Measurements from ENCODE around the gene SH3BP2. TPM values are rescaled to one million over a fixed set of nuclear protein-coding genes. Genes with fewer than 3 reads are reported as not detected.

SH3BP2 gene
- polyA plus RNA-seq, 1 of the 3 experiments (the other 2 are of a cell fraction): 25.2 TPM

- TF ChIP-seq REST (IDR thresholded peaks at IDR 0.05; ENCODE audit: low read depth, low read length): no peak
- TF ChIP-seq TEAD4 (IDR thresholded peaks at IDR 0.05; ENCODE audit: borderline replicate concordance, insufficient read depth): no peak
- TF ChIP-seq MEF2A (IDR thresholded peaks at IDR 0.05; ENCODE audit: borderline replicate concordance, low read depth): no peak
- no peak for TF ChIP-seq GATA2 (CRISPR knock-in tag; IDR thresholded peaks at IDR 0.05)
- no peak for TF ChIP-seq CHD2 (IDR thresholded peaks at IDR 0.05; ENCODE audit: low read length, partially characterized antibody)
Observed at GRCh38 chr4:2868877-2869487, 76.1 kb downstream of the SH3BP2 start (continued).

- 86% methylated on average over 6 of the region's 6 CpGs for WGBS (ENCODE audit: low lambda C conversion rate)
- H3F3A ChIP-seq (replicated peaks; ENCODE audit: insufficient read depth): no peaks in the 10 kb centered on the region
- TF ChIP-seq YY1 (IDR thresholded peaks at IDR 0.05; ENCODE audit: low read depth) (no peak), RFX5 (IDR thresholded peaks at IDR 0.05; ENCODE audit: low read length) (no peak), RCOR1 (IDR thresholded peaks at IDR 0.05; ENCODE audit: low read length) (no peak), USF2 (IDR thresholded peaks at IDR 0.05; ENCODE audit: borderline replicate concordance, low read depth, low read length) (no peak)
- POLR2A ChIA-PET: no interaction called here
- no peak for DNase-seq
- no peak overlapping the region for H2AFZ ChIP-seq (ENCODE audit: low read depth)
- no peak overlapping the region for H3K9ac ChIP-seq
- H3K9me2 ChIP-seq: no peaks in the 10 kb centered on the region
- no peak overlapping the region for H3K27ac ChIP-seq (ENCODE audit: low read depth in 2 of 2, low read length in 1 of 2)
- H3K4me1 ChIP-seq (ENCODE audit: control insufficient read depth in 1 of 2, insufficient read depth in 2 of 2, low read depth in 1 of 2, low read length in 1 of 2): peaks cover 36 to 40% of the 10 kb centered on the region in 2 experiments; a peak in 3 of 4 replicates
- H3K27me3 ChIP-seq (ENCODE audit: insufficient read depth): no peaks in the 10 kb centered on the region
- H3K4me2 ChIP-seq: no peak overlapping the region
- no peaks in the 10 kb centered on the region for H3K36me3 ChIP-seq (replicated peaks in 1 of 2; ENCODE audit: control insufficient read depth in 1 of 2, insufficient read depth in 2 of 2, low read length in 1 of 2)
- no peak overlapping the region for H3K4me3 ChIP-seq (ENCODE audit: low read depth in 2 of 2, low read length in 1 of 2)
- peaks cover 100% of the 10 kb centered on the region for H3K79me2 ChIP-seq (ENCODE audit: insufficient read depth)
- CTCF ChIA-PET: no interaction called here
- H3K9me3 ChIP-seq: no peaks in the 10 kb centered on the region
- H4K20me1 ChIP-seq (ENCODE audit: insufficient read depth): peaks cover 96% of the 10 kb centered on the region
Observed at GRCh38 chr4:2869659-2870058, 76.8 kb downstream of the SH3BP2 start.

- no peak for DNase-seq
- Histone ChIP-seq H3K79me2 (ENCODE audit: insufficient read depth) (peaks cover 100% of the 10 kb centered on the region), H3K27me3 (ENCODE audit: insufficient read depth) (no peaks in the 10 kb centered on the region), H4K20me1 (ENCODE audit: insufficient read depth) (peaks cover 96% of the 10 kb centered on the region), H3K4me1 (ENCODE audit: control insufficient read depth in 1 of 2, insufficient read depth in 2 of 2, low read depth in 1 of 2, low read length in 1 of 2) (peaks cover 33 to 40% of the 10 kb centered on the region in 2 experiments; a peak in 3 of 4 replicates), H3K9ac (no peak overlapping the region), H3K36me3 (replicated peaks in 1 of 2; ENCODE audit: control insufficient read depth in 1 of 2, insufficient read depth in 2 of 2, low read length in 1 of 2) (no peaks in the 10 kb centered on the region), H3K27ac (ENCODE audit: low read depth in 2 of 2, low read length in 1 of 2) (no peak overlapping the region), H2AFZ (ENCODE audit: low read depth) (no peak overlapping the region), H3F3A (replicated peaks; ENCODE audit: insufficient read depth) (no peaks in the 10 kb centered on the region), H3K9me2 (no peaks in the 10 kb centered on the region), H3K4me3 (ENCODE audit: low read depth in 2 of 2, low read length in 1 of 2) (no peak overlapping the region), H3K9me3 (no peaks in the 10 kb centered on the region), H3K4me2 (no peak overlapping the region)
- ChIA-PET CTCF (no interaction called here), POLR2A (no interaction called here)
- WGBS (ENCODE audit: low lambda C conversion rate): 87% methylated on average over 2 of the region's 2 CpGs
- TF ChIP-seq JUND (IDR thresholded peaks at IDR 0.05): no peak
- TF ChIP-seq MEF2A (IDR thresholded peaks at IDR 0.05; ENCODE audit: borderline replicate concordance, low read depth): no peak
- TF ChIP-seq FOXM1 (IDR thresholded peaks at IDR 0.05; ENCODE audit: low read depth): no peak
- TF ChIP-seq REST (IDR thresholded peaks at IDR 0.05; ENCODE audit: low read depth, low read length): no peak
- no peak for TF ChIP-seq RFX5 (IDR thresholded peaks at IDR 0.05; ENCODE audit: low read length)
- no peak for TF ChIP-seq EZH2phosphoT487 (IDR thresholded peaks at IDR 0.05; ENCODE audit: borderline replicate concordance, low read depth)
- no peak for TF ChIP-seq GATA2 (CRISPR knock-in tag; IDR thresholded peaks at IDR 0.05)
- no peak for TF ChIP-seq USF1 (IDR thresholded peaks at IDR 0.05; ENCODE audit: borderline replicate concordance, low read depth)
- TF ChIP-seq ELF1 (IDR thresholded peaks at IDR 0.05): no peak
- no peak for TF ChIP-seq USF2 (IDR thresholded peaks at IDR 0.05; ENCODE audit: borderline replicate concordance, low read depth, low read length)
Observed at GRCh38 chr4:2870082-2870481, 77.2 kb downstream of the SH3BP2 start.

Data from SK-N-SH (cell line).